Thyroid gland (tissue), 4 donors: ENCODE measurements around the gene DDX17. TPM values are rescaled to one million over a fixed set of nuclear protein-coding genes. Genes with fewer than 3 reads are reported as not detected.

Experiments used
- DNase-seq, 2 donors: peaks; one replicate each; pipeline ENCODE4 v3.0.0-alpha.2; 2019
- H3K27ac ChIP-seq, 3 donors: fragments of 200-600 bp; sonication (generic); 1 replicate in 2 of 3; 2 replicates in 1 of 3; pipeline ENCODE4 v1.5.1; 2016 to 2019; ENCODE audit warnings: mild to moderate bottlenecking in 1 of 3, moderate library complexity in 1 of 3
- H3K27me3 ChIP-seq: fragments of 200-600 bp; sonication (generic); one replicate; pipeline ENCODE4 v1.5.1; 2019
- H3K36me3 ChIP-seq, 2 donors: fragments of 200-600 bp; sonication (generic); one replicate each; pipeline ENCODE4 v1.5.1; 2016 to 2019
- H3K4me1 ChIP-seq, 2 donors: fragments of 200-600 bp; sonication (generic); one replicate each; pipeline ENCODE4 v1.5.1; 2017 to 2019
- H3K4me3 ChIP-seq, 3 donors: fragments of 200-600 bp; sonication (generic); replicated peaks in 1 of 3; 1 replicate in 2 of 3; 2 replicates in 1 of 3; pipeline ENCODE4 v1.5.1; 2016; ENCODE audit warnings: mild to moderate bottlenecking in 1 of 3
- H3K9me3 ChIP-seq: fragments of 200-600 bp; sonication (generic); one replicate; pipeline ENCODE4 v1.5.1; 2017
- POLR2A ChIP-seq, 2 donors: fragments of 450-650 bp; IDR thresholded peaks; one replicate each; pipeline ENCODE4 v1.6.1; 2017; ENCODE audit warnings: antibody characterized with exemption in 2 of 2, mild to moderate bottlenecking in 2 of 2, moderate library complexity in 1 of 2
- WGBS, 2 donors: methylation state at CpG; one replicate each; pipeline ENCODE4 v1.1.5; 2017; 5-methylcytosine and 5-hydroxymethylcytosine counted together
- intact Hi-C: fragments of 100-400 bp; cut with DNase I; formaldehyde crosslinking; loops from one replicate; pipeline ENCODE4 v1.15.1; 2023
- total RNA-seq, 4 donors: library from RNA; depleted of rRNA; stranded (reverse); fragments of >200 nt; gene quantifications; one replicate each; pipeline ENCODE4 v1.2.3, GENCODE V29; 2016
- TF ChIP-seq, protein P1 (sequence below), 6 experiments: fragments of 200-600 bp in 3 of 6; fragments of 450-650 bp in 3 of 6; sonication (generic) in 3 of 6; IDR thresholded peaks; one replicate each; pipeline ENCODE4 v1.5.1; 2016 to 2019; ENCODE audit warnings: antibody characterized with exemption in 6 of 6, mild to moderate bottlenecking in 2 of 6, inconsistent platforms in 1 of 6, moderate library complexity in 1 of 6

DDX17 gene
- total RNA-seq, 4 donors from 2014 or later = 594 to 1,014 (median 833) TPM

DNA sequence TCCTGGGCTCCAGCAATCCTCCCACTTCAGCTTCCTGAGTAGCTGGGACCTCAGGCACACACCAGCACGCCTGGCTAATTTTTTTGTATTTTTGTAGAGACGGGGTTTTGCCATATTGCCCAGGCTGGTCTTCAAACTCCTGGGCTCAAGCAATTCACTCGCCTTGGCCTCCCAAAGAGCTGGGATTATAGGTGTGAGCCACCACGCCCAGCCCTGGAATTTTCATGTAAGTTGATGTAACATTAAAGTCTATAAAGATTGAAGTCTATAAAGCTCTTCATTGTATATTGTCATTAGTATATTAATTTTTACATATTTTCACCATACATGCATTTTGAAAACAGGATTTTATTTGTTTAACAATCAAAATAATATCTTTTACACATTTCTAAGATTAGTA, 12.5 kb upstream of the DDX17 start:
- no peaks in the 10 kb centered on the region for H3K9me3 ChIP-seq
- 87 to 91% methylated on average over 4 of the region's 4 CpGs for WGBS, 2 donors
- H3K27ac ChIP-seq = no peak overlapping the region
- intact Hi-C loops = no loop called here
- no peaks in the 10 kb centered on the region for H3K36me3 ChIP-seq
- H3K4me3 ChIP-seq = no peak overlapping the region
- DNase-seq = no peak
- TF ChIP-seq, protein P1, sequence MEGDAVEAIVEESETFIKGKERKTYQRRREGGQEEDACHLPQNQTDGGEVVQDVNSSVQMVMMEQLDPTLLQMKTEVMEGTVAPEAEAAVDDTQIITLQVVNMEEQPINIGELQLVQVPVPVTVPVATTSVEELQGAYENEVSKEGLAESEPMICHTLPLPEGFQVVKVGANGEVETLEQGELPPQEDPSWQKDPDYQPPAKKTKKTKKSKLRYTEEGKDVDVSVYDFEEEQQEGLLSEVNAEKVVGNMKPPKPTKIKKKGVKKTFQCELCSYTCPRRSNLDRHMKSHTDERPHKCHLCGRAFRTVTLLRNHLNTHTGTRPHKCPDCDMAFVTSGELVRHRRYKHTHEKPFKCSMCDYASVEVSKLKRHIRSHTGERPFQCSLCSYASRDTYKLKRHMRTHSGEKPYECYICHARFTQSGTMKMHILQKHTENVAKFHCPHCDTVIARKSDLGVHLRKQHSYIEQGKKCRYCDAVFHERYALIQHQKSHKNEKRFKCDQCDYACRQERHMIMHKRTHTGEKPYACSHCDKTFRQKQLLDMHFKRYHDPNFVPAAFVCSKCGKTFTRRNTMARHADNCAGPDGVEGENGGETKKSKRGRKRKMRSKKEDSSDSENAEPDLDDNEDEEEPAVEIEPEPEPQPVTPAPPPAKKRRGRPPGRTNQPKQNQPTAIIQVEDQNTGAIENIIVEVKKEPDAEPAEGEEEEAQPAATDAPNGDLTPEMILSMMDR (IDR thresholded peaks at IDR 0.05) = no peak
- no peak for TF ChIP-seq POLR2A (IDR thresholded peaks at IDR 0.05)
- no peaks in the 10 kb centered on the region for H3K27me3 ChIP-seq
- no peaks in the 10 kb centered on the region for H3K4me1 ChIP-seq

DNA sequence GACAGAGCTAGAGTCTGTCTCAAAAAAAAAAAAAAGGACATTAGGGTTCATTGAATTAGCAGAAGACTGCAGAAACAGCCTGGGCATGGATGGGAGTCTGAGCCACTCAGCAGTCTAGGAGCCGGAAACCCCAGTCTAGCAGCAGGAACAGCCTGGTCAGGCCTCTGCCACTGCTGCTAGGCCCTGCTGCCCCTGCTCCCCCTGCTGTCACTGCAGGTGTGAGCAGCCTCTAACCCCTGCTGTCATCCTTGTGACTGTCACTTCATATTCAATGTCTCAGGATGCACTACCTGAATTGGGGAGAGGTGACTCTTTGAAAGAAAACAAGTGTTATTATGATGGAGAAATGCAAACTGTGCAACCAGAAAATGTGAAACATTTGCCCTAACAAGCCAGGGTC, 7.0 kb upstream of the DDX17 start:
- DNase-seq = no peak
- intact Hi-C loops = loop anchor here (5.0 kb wide), 1 partner anchor 54 kb away; no protein-coding TSS in a partner anchor
- Histone ChIP-seq H3K9me3 (no peaks in the 10 kb centered on the region), H3K27ac (no peak overlapping the region), H3K36me3 (no peaks in the 10 kb centered on the region), H3K27me3 (no peaks in the 10 kb centered on the region), H3K4me3 (no peak overlapping the region), H3K4me1 (peaks cover 4 to 14% of the 10 kb centered on the region in 2 donors)
- TF ChIP-seq, protein P1 (IDR thresholded peaks at IDR 0.05) = peak in 1 of 6 experiments; percentile 4
- no peak for TF ChIP-seq POLR2A (IDR thresholded peaks at IDR 0.05)
- WGBS, 2 donors = 89% methylated on average over 1 of the region's 1 CpG; no CpG with 5 or more reads in 1 of the 2 donors

DNA sequence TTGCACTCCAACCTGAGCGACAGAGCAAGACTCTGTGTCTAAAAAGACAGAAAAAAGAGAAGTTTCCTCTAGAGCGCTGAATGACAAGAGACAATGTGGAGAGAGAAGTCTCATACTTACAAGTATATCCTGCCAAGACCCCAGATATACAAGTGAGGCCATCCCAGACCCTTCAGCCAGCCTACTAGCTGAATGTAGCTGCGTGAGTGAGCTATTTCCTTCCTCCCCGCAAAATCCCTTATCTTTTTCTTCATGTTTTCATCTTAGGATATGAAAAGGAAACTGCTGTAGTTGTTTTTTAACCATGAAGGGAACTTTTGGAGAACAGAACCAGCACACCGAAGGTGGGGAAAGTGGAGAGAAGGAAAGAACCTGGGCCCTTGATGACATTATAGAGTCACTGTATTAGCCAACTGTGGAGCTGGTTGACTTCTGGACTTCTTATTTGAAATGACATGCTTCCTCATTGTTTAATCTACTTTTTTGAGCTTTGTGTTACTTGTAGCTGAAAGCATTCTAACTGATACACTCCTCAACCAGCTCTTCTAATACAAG, 4.4 kb upstream of the DDX17 start:
- intact Hi-C loops = loop anchor here (5.0 kb wide), 1 partner anchor 57 kb away; no protein-coding TSS in a partner anchor
- WGBS, 2 donors = 89 to 91% methylated on average over 5 of the region's 5 CpGs

DNA sequence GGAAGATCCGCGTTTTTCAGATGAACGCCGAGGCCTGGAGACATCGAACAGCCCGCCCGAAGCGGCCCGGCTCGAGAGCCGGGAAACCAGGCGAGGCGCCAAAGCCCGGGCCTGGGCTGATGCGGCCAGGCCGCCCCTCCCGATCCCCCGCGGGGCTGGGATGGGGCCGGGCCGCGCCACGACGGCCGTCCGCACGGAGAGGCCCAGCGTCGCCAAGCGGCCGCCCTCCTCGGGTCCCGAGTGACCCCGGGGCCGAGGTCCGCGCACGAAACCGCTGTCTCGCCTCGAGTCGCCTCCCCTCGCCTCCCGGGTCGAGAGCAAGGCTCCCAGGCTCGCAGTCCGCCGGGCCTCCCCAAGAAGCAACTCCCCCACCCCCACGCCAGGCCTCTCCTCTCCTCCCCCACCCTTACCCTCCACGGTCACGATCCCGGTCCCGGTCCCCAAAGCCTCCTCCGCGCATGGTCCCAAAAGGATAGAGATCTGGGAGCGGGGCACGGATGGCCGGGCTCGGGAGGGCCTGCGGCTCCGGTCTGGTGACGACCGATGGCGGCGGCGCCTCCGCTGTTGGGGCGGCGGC, 482 bp downstream of the DDX17 start:
- 1% methylated on average over 16 to 23 of the region's 69 CpGs for WGBS, 2 donors
- Histone ChIP-seq H3K27me3 (no peaks in the 10 kb centered on the region), H3K9me3 (no peaks in the 10 kb centered on the region), H3K4me1 (peaks cover 40 to 57% of the 10 kb centered on the region in 2 donors), H3K4me3 (peak overlapping the region; percentile 81 to 99 (median 97)), H3K36me3 (peaks cover 0 to 4% of the 10 kb centered on the region in 2 donors), H3K27ac (peak overlapping the region; percentile 100)
- peak; percentile 36 to 43 for TF ChIP-seq POLR2A (IDR thresholded peaks at IDR 0.05)
- TF ChIP-seq, protein P1 (IDR thresholded peaks at IDR 0.05) = no peak
- intact Hi-C loops = no loop called here
- DNase-seq = peak; percentile 83 to 86

More for the DNA sequence above, 4.4 kb upstream of the DDX17 start:
- Histone ChIP-seq H3K4me1 (peaks cover 12 to 29% of the 10 kb centered on the region in 2 donors), H3K9me3 (no peaks in the 10 kb centered on the region), H3K4me3 (no peak overlapping the region), H3K27me3 (no peaks in the 10 kb centered on the region), H3K36me3 (no peaks in the 10 kb centered on the region), H3K27ac (no peak overlapping the region)
- TF ChIP-seq POLR2A (IDR thresholded peaks at IDR 0.05) = no peak
- TF ChIP-seq, protein P1 (IDR thresholded peaks at IDR 0.05) = no peak
- no peak for DNase-seq
